IPS-15b (cell line): ENCODE data around the gene JKAMP.

ENCODE experiments used
- H3K27me3 ChIP-seq: one replicate; pipeline ENCODE4 v1.6.1; 2013; ENCODE audit warnings: low read length; ENCODE audit not compliant: control insufficient read depth, insufficient read depth
- H3K36me3 ChIP-seq: one replicate; pipeline ENCODE4 v1.6.1; 2013; ENCODE audit warnings: low read length; ENCODE audit not compliant: control insufficient read depth, insufficient read depth
- H3K4me1 ChIP-seq: one replicate; pipeline ENCODE4 v1.6.1; 2013; ENCODE audit warnings: mild to moderate bottlenecking, low read length; ENCODE audit not compliant: control insufficient read depth, insufficient read depth
- H3K4me3 ChIP-seq: one replicate; pipeline ENCODE4 v1.5.1; 2013; ENCODE audit warnings: low read depth, low read length
- H3K9ac ChIP-seq: one replicate; pipeline ENCODE4 v1.6.1; 2013; ENCODE audit warnings: low read depth, mild to moderate bottlenecking, low read length
- H3K9me3 ChIP-seq: one replicate; pipeline ENCODE4 v1.6.1; 2013; ENCODE audit warnings: mild to moderate bottlenecking, low read length; ENCODE audit not compliant: control insufficient read depth, insufficient read depth

Gene JKAMP

DNA sequence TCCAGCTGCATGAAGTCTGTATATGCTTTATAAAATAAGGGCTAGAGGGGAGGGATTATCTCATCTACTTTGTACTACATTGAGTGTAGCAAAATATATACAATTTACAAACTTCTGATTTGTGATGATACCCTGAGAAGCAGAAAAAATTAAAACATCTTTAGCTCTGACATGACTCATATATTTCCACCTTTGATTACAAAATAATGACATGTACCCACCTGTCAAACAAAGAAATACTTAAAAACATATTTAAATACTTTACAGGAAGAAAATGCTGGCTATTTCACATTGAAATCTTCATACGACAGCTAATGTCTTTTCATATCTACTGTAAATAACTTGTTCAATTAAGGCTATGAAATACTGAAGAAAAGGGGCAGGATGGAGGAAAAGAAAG is 22.4 kb upstream of the JKAMP start:
- Histone ChIP-seq H3K4me1 (no peaks in the 10 kb centered on the region), H3K9ac (no peak overlapping the region), H3K9me3 (no peaks in the 10 kb centered on the region), H3K27me3 (peaks cover 40% of the 10 kb centered on the region), H3K36me3 (no peaks in the 10 kb centered on the region), H3K4me3 (no peak overlapping the region)

DNA sequence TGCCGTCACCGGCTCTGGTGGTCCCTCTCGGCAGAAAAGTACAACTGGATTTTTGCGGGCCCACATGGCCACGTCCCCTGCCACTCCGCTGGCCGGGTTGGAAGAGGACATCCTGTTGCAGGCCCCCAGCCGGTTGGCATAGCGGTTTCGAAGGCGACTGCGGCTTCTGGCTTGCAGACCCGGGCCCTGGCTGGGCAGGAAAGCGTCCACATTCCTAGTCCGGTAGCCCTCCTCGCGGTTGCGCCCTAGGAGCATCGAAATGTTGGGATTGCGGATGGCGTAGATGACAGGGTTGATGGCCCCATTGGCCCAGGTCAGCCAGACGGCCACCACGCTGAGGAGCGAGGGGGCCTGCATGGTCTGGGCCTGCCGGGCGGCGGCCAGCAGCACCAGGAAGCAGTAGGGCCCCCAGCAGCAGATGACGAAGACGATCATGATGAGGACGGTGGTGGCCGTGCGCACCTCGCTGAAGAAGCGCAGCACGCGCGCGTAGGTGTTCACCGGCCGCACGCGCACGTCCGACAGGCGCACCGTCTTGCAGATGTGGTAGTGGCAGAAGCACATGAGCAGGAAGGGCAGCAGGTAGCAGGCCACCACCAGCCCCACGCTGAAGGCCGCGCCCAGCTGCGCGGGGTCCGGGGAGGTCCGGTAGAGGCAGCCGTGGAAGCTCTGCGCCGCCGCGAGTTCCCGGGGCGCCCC is 20.4 kb upstream of the JKAMP start:
- H3K4me1 ChIP-seq, result no peaks in the 10 kb centered on the region
- H3K4me3 ChIP-seq, result peak overlapping the region; percentile 66
- no peaks in the 10 kb centered on the region for H3K36me3 ChIP-seq
- H3K27me3 ChIP-seq, result peaks cover 40% of the 10 kb centered on the region
- H3K9me3 ChIP-seq, result no peaks in the 10 kb centered on the region
- no peak overlapping the region for H3K9ac ChIP-seq

GRCh38 chr14:59464486-59465315 is 19.6 kb upstream of the JKAMP start:
- Histone ChIP-seq H3K27me3 (peaks cover 40% of the 10 kb centered on the region), H3K9me3 (no peaks in the 10 kb centered on the region), H3K9ac (no peak overlapping the region), H3K4me3 (peak overlapping the region; percentile 66), H3K4me1 (no peaks in the 10 kb centered on the region), H3K36me3 (no peaks in the 10 kb centered on the region)

GRCh38 chr14:59465316-59466135 is 18.8 kb upstream of the JKAMP start, which contains the start of gene GPR135:
Gene GPR135, minus strand, starts transcription at chr14:59465380. Its CDS starts 154 bp downstream, at chr14:59465226.
- no peaks in the 10 kb centered on the region for H3K36me3 ChIP-seq
- no peaks in the 10 kb centered on the region for H3K9me3 ChIP-seq
- no peak within 1 kb of the TSS for H3K9ac ChIP-seq
- peaks cover 40% of the 10 kb centered on the region for H3K27me3 ChIP-seq
- H3K4me1 ChIP-seq, result no peaks in the 10 kb centered on the region
- peak within 1 kb of the TSS; percentile 66 for H3K4me3 ChIP-seq

- Histone ChIP-seq H3K9me3 (no peaks in the 10 kb centered on the region), H3K4me3 (no peak overlapping the region), H3K36me3 (no peaks in the 10 kb centered on the region), H3K27me3 (no peaks in the 10 kb centered on the region), H3K9ac (no peak overlapping the region), H3K4me1 (no peaks in the 10 kb centered on the region)
These were observed 10.1 kb upstream of the JKAMP start for GRCh38 chr14:59474172-59474571.

DNA sequence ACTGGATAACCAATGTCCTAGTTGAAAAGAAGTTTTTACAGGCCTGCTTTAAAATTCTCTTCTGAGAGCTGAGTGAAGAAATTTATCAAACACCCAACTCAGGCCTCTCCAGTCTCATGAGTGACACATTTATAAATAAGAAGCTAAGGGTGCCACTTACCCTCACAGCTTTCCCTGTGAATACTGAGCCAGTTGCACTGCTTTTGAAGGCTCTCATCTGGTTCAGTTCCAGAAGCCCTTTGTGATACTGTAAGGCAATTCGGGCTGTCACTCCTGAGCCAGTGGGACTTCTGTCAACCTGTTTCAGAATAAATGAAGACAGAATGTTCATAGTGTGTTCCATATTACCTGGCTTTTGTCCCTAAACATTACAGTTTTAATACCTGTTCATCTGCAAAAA is 8.6 kb upstream of the JKAMP start:
- Histone ChIP-seq H3K4me3 (no peak overlapping the region), H3K9me3 (no peaks in the 10 kb centered on the region), H3K27me3 (no peaks in the 10 kb centered on the region), H3K9ac (no peak overlapping the region), H3K4me1 (no peaks in the 10 kb centered on the region), H3K36me3 (no peaks in the 10 kb centered on the region)

DNA sequence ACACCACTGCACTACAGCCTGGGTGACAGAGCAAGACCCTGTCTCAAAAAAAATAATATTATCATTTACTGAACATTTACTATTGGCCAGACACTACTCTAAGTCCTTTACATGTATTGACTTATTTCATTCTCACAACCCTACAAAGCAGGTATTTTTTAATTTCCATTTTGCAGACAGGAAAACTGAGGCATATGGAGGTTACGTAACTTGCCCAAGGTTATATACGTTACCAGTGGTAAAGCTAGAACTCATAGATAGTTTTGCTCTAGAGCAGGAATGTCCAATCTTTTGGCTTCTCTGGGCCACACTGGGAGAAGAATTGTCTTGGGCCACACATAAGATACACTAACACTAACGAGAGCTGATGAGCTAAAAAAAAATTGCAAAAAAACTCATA is 5.8 kb upstream of the JKAMP start:
- Histone ChIP-seq H3K9me3 (no peaks in the 10 kb centered on the region), H3K36me3 (no peaks in the 10 kb centered on the region), H3K9ac (no peak overlapping the region), H3K4me3 (no peak overlapping the region), H3K27me3 (peaks cover 6% of the 10 kb centered on the region), H3K4me1 (no peaks in the 10 kb centered on the region)

- Histone ChIP-seq H3K9me3 (no peaks in the 10 kb centered on the region), H3K9ac (no peak overlapping the region), H3K4me1 (no peaks in the 10 kb centered on the region), H3K36me3 (no peaks in the 10 kb centered on the region), H3K27me3 (peaks cover 6% of the 10 kb centered on the region), H3K4me3 (no peak overlapping the region)
These were observed 4.2 kb upstream of the JKAMP start for GRCh38 chr14:59480166-59480565.

DNA sequence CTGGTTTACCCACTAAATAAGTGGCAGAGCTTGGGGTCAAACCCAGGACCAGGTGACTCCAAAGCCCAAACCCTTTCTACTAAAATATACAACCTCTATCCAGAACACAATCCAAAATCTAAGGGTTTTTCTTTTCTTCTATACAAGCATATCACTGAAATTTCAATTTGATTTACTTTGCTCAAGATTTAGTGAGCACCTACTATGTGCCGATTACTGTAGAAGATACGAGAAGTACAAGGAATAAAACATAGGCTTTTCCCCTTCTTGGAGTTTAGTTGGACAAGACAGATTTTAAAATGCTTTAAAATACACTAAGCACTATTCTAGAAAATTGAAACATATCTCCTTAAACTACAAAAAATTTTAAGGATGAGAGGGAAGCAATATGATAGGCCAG is 2.9 kb upstream of the JKAMP start:
- H3K4me1 ChIP-seq, result no peaks in the 10 kb centered on the region
- no peaks in the 10 kb centered on the region for H3K36me3 ChIP-seq
- H3K4me3 ChIP-seq, result no peak overlapping the region
- H3K9me3 ChIP-seq, result no peaks in the 10 kb centered on the region
- H3K9ac ChIP-seq, result no peak overlapping the region
- peaks cover 6% of the 10 kb centered on the region for H3K27me3 ChIP-seq

- Histone ChIP-seq H3K9ac (no peak overlapping the region), H3K27me3 (peaks cover 6% of the 10 kb centered on the region), H3K4me1 (no peaks in the 10 kb centered on the region), H3K4me3 (no peak overlapping the region), H3K9me3 (no peaks in the 10 kb centered on the region), H3K36me3 (no peaks in the 10 kb centered on the region)
These were observed 2.3 kb upstream of the JKAMP start for GRCh38 chr14:59481871-59482540.
